Anterior cingulate cortex (tissue), 58 donors: ENCODE data around the gene ACOX3.

ENCODE experiments used
- DNase-seq, 58 donors: peaks; one replicate each; lab custom pipeline; 2025; lab: John Stamatoyannopoulos, UW

The ACOX3 gene

GRCh38 chr4:8409264-8410065 lies 31.1 kb downstream of the ACOX3 start:
- no peak for DNase-seq

- DNase-seq = no peak
Measured at GRCh38 chr4:8407756-8408155, 32.8 kb downstream of the ACOX3 start.

- no peak for DNase-seq
Measured at GRCh38 chr4:8407316-8407715, 33.2 kb downstream of the ACOX3 start.

GRCh38 chr4:8406887-8407286 lies 33.6 kb downstream of the ACOX3 start:
- DNase-seq = peak in 26 of 58 donors; percentile 11 to 83 (median 44)

- DNase-seq = no peak
Measured at GRCh38 chr4:8405516-8405875, 35.0 kb downstream of the ACOX3 start.

GRCh38 chr4:8404791-8405515 lies 35.6 kb downstream of the ACOX3 start:
- DNase-seq = no peak

- no peak for DNase-seq
Measured at GRCh38 chr4:8403976-8404375, 36.5 kb downstream of the ACOX3 start.

- DNase-seq = peak in 54 of 58 donors; percentile 6 to 87 (median 58)
Measured at GRCh38 chr4:8403173-8403753, 37.3 kb downstream of the ACOX3 start.

GRCh38 chr4:8402640-8403039 lies 37.9 kb downstream of the ACOX3 start:
- peak in 1 of 58 donors; percentile 40 for DNase-seq

- peak in 1 of 58 donors; percentile 14 for DNase-seq
Measured at GRCh38 chr4:8402181-8402597, 38.3 kb downstream of the ACOX3 start.

- DNase-seq = no peak
Measured at GRCh38 chr4:8401665-8402064, 38.9 kb downstream of the ACOX3 start.

GRCh38 chr4:8400632-8401325 lies 39.7 kb downstream of the ACOX3 start:
- DNase-seq = no peak

GRCh38 chr4:8399298-8399697 lies 41.2 kb downstream of the ACOX3 start:
- no peak for DNase-seq

- DNase-seq = no peak
Measured at GRCh38 chr4:8398347-8398746, 42.2 kb downstream of the ACOX3 start.

- no peak for DNase-seq
Measured at GRCh38 chr4:8396762-8397406, 43.6 kb downstream of the ACOX3 start.

- DNase-seq = peak in 1 of 58 donors; percentile 13
Measured at GRCh38 chr4:8395504-8396296, 44.8 kb downstream of the ACOX3 start.

- peak in 25 of 58 donors; percentile 9 to 76 (median 52) for DNase-seq
Measured at GRCh38 chr4:8394806-8395205, 45.7 kb downstream of the ACOX3 start.

- DNase-seq = peak in 46 of 58 donors; percentile 20 to 77 (median 58)
Measured at GRCh38 chr4:8394061-8394519, 46.4 kb downstream of the ACOX3 start.

- peak in 42 of 58 donors; percentile 19 to 82 (median 46) for DNase-seq
Measured at GRCh38 chr4:8393593-8394038, 46.9 kb downstream of the ACOX3 start.
